Natural killer cell (primary cell): ENCODE measurements around the gene ROBO2. TPM values are rescaled to one million over a fixed set of nuclear protein-coding genes. Genes with fewer than 3 reads are reported as not detected.

Experiments
- ATAC-seq, 3 donors: fragments of 150-1000 bp in 2 of 3; fragments of 200-7000 bp in 1 of 3; cut with Tn5 transposase; 1 replicate in 1 of 3; 2 replicates in 2 of 3; pipeline ENCODE4 v1.10.0; 2021; ENCODE audit warnings: mild to moderate bottlenecking in 2 of 3, moderate library complexity in 2 of 3
- DNase-seq, 2 donors: peaks; one replicate each; pipeline versions ENCODE4 v3.0.0 to v3.0.0-alpha.2; 2013 to 2021; ENCODE audit warnings: mixed read lengths in 1 of 2
- H3K27ac ChIP-seq: one replicate; pipeline ENCODE4 v1.5.1; 2013; ENCODE audit warnings: mild to moderate bottlenecking, low read length
- H3K27me3 ChIP-seq: one replicate; pipeline ENCODE4 v1.6.1; 2013; ENCODE audit warnings: low read length; ENCODE audit not compliant: control insufficient read depth, insufficient read depth
- H3K36me3 ChIP-seq: one replicate; pipeline ENCODE4 v1.6.1; 2013; ENCODE audit warnings: low read length; ENCODE audit not compliant: control insufficient read depth, insufficient read depth
- H3K4me1 ChIP-seq: one replicate; pipeline ENCODE4 v1.6.1; 2013; ENCODE audit warnings: low read length; ENCODE audit not compliant: control insufficient read depth, insufficient read depth
- H3K4me3 ChIP-seq: one replicate; pipeline ENCODE4 v1.5.1; 2013; ENCODE audit warnings: low read length
- H3K9me3 ChIP-seq: one replicate; pipeline ENCODE4 v1.6.1; 2013; ENCODE audit warnings: low read length; ENCODE audit not compliant: control insufficient read depth, insufficient read depth
- H3K27ac Mint-ChIP-seq, 2 donors: one replicate each; pipeline ENCODE4 v1.8.0; 2022; ENCODE audit warnings: mild to moderate bottlenecking in 2 of 2, mixed read lengths in 2 of 2, moderate library complexity in 1 of 2
- H3K27me3 Mint-ChIP-seq, 2 donors: one replicate each; pipeline ENCODE4 v1.8.0; 2022; ENCODE audit warnings: low read depth in 2 of 2, mixed read lengths in 2 of 2
- H3K36me3 Mint-ChIP-seq: one replicate; pipeline ENCODE4 v1.8.0; 2022; ENCODE audit warnings: mixed read lengths
- H3K4me1 Mint-ChIP-seq, 2 donors: one replicate each; pipeline ENCODE4 v1.8.0; 2022; ENCODE audit warnings: mixed read lengths in 2 of 2
- H3K4me3 Mint-ChIP-seq: one replicate; pipeline ENCODE4 v1.8.0; 2022; ENCODE audit warnings: mild to moderate bottlenecking, moderate library complexity, mixed read lengths
- H3K9me3 Mint-ChIP-seq, 2 donors: one replicate each; pipeline ENCODE4 v1.8.0; 2022; ENCODE audit warnings: mixed read lengths in 2 of 2
- WGBS: methylation state at CpG from one replicate; pipeline ENCODE4 v1.1.7; 2013; ENCODE audit warnings: missing lambda C conversion rate; ENCODE audit not compliant: insufficient coverage; 5-methylcytosine and 5-hydroxymethylcytosine counted together
- intact Hi-C: fragments of 100-400 bp; cut with micrococcal nuclease; formaldehyde crosslinking; loops from one replicate; pipeline ENCODE4 v1.14.2; 2022
- total RNA-seq, 4 donors: library from RNA; stranded (reverse); fragments of 120-200 nt in 1 of 4; gene quantifications; one replicate each; pipeline versions ENCODE4 v1.2.3 to v1.2.4, GENCODE V29; 2013 to 2022
- TF ChIP-seq, protein P1 (sequence below): fragments of 200-600 bp; IDR thresholded peaks from one replicate; pipeline ENCODE4 v1.8.0; 2022; ENCODE audit warnings: antibody characterized with exemption

Gene ROBO2
- total RNA-seq, 3 donors from 2014 or later (not counting 1 experiment from before 2014, with no cell fraction given): not detected

DNA sequence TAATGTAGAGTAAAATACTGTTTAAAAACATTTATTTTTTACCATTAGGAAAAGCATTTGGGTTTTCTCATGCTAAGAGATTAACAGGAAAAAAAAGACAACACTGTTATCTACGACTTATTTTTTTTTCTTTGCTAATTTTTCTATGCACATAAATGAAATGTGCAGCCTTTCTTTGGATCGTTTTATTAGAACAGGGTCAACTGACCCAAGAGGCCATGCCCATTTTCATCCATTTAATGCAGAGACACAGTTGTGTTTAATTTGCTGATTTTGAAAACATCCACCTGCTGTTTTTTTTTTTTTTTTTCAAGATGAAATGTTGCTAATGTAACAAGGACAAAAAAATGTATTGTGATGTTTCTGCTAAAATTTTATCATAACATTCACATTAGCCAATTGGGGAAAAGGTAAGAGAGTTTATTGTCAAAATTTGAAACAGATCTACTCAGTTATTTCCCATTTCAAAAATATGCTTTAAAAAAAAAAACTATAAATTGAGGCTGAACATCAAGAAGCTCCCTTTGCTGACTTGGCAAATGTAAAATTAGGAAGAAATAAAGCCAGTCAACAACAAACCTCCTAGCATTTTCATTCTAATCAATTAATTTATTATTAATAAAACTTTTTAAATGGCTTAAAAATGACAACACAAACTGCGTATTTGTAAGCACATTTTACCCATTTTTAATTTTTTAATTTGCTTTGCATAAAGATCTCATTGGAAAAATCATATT, 485.2 kb downstream of the ROBO2 start:
- DNase-seq: no peak
- intact Hi-C loops: no loop called here

DNA sequence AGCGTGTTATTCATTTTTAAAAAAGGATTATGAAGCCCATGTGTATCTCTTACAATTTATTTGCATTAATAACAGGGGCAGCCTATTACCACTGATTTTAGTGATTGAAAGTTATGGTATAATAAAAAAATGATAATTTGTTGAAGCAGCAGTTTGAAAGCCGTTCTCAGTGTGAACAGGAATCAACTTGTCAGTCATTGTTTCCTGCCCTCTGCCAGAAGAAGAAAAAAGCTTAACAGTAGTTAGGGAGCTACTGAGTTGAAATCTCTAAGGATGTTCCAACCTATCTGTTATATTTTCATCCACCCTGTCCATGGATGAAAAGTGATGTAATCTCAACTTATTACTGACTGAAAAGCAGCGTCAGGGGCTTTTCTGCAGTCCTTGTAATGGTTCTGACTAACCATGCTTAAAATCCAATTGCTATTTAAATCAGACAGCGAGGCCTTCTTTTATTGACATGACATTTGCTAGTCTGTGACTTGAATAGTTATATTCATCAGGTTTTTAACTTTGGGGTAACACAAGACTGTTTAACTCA, 486.7 kb downstream of the ROBO2 start:
- intact Hi-C loops: no loop called here
- Histone ChIP-seq H3K27me3 (no peaks in the 10 kb centered on the region), H3K4me1 (no peaks in the 10 kb centered on the region), H3K9me3 (no peaks in the 10 kb centered on the region), H3K27ac (no peak overlapping the region), H3K36me3 (no peaks in the 10 kb centered on the region), H3K4me3 (no peak overlapping the region)
- no peaks in the 10 kb centered on the region for H3K27me3 Mint-ChIP-seq
- ATAC-seq: no peak
- TF ChIP-seq, protein P1, sequence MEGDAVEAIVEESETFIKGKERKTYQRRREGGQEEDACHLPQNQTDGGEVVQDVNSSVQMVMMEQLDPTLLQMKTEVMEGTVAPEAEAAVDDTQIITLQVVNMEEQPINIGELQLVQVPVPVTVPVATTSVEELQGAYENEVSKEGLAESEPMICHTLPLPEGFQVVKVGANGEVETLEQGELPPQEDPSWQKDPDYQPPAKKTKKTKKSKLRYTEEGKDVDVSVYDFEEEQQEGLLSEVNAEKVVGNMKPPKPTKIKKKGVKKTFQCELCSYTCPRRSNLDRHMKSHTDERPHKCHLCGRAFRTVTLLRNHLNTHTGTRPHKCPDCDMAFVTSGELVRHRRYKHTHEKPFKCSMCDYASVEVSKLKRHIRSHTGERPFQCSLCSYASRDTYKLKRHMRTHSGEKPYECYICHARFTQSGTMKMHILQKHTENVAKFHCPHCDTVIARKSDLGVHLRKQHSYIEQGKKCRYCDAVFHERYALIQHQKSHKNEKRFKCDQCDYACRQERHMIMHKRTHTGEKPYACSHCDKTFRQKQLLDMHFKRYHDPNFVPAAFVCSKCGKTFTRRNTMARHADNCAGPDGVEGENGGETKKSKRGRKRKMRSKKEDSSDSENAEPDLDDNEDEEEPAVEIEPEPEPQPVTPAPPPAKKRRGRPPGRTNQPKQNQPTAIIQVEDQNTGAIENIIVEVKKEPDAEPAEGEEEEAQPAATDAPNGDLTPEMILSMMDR: no peak
- WGBS: 47% methylated on average over 2 of the region's 4 CpGs
- H3K4me3 Mint-ChIP-seq: no peak overlapping the region
- DNase-seq: no peak
- H3K36me3 Mint-ChIP-seq: peaks cover 7% of the 10 kb centered on the region
- no peak overlapping the region for H3K27ac Mint-ChIP-seq
- H3K4me1 Mint-ChIP-seq: no peaks in the 10 kb centered on the region
- H3K9me3 Mint-ChIP-seq: peaks cover 5 to 9% of the 10 kb centered on the region in 2 donors

More for the DNA sequence above, 485.2 kb downstream of the ROBO2 start:
- TF ChIP-seq, protein P1: no peak
- Mint-ChIP-seq H3K9me3 (peaks cover 9 to 10% of the 10 kb centered on the region in 2 donors), H3K4me3 (no peak overlapping the region), H3K27me3 (no peaks in the 10 kb centered on the region), H3K36me3 (peaks cover 7% of the 10 kb centered on the region), H3K4me1 (no peaks in the 10 kb centered on the region), H3K27ac (no peak overlapping the region)
- H3K4me1 ChIP-seq: no peaks in the 10 kb centered on the region
- no peaks in the 10 kb centered on the region for H3K27me3 ChIP-seq
- no peak overlapping the region for H3K27ac ChIP-seq
- 74% methylated on average over 2 of the region's 3 CpGs for whole genome bisulfite sequencing
- H3K4me3 ChIP-seq: no peak overlapping the region
- no peak for ATAC-seq
- no peaks in the 10 kb centered on the region for H3K36me3 ChIP-seq
- H3K9me3 ChIP-seq: no peaks in the 10 kb centered on the region

DNA sequence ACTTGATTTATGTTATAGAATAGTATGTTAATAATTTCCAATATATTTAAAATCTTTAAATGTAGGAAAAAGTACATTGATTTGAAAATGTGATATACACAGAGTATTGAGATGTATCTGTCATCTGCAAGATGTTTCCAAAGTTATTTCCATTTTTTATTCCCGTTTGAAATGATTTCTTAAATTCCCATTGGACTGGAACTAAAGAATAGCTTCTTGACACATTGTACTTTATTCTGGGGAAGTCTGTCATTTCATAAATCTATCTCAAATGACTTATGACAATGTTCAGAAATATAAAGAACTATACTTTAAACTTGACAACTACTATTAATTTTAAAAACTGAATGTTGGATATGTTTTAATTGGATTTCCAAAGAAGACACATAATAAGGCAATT, 489.6 kb downstream of the ROBO2 start:
- intact Hi-C loops: no loop called here
- H3K27me3 ChIP-seq: no peaks in the 10 kb centered on the region
- no peaks in the 10 kb centered on the region for H3K9me3 ChIP-seq
- no peak overlapping the region for H3K4me3 ChIP-seq
- no peak for ATAC-seq
- H3K4me1 ChIP-seq: no peaks in the 10 kb centered on the region
- H3K4me1 Mint-ChIP-seq: no peaks in the 10 kb centered on the region
- H3K36me3 ChIP-seq: no peaks in the 10 kb centered on the region
- TF ChIP-seq, protein P1: no peak
- H3K27ac Mint-ChIP-seq: no peak overlapping the region
- no peak for DNase-seq
- peaks cover 7% of the 10 kb centered on the region for H3K36me3 Mint-ChIP-seq
- H3K27me3 Mint-ChIP-seq: no peaks in the 10 kb centered on the region
- no CpG with 5 or more reads among the region's 1 CpG for WGBS
- no peak overlapping the region for H3K27ac ChIP-seq
- peaks cover 0 to 9% of the 10 kb centered on the region in 2 donors for H3K9me3 Mint-ChIP-seq
- H3K4me3 Mint-ChIP-seq: no peak overlapping the region
